Activated CD4-positive, CD25-positive, alpha-beta regulatory T cell treated with anti-CD3 and anti-CD28 coated beads, Interleukin-2, amount 50 U/mL, for 24 hours (primary cell): ENCODE data around the gene RALGAPA2.

Experiments used
- ATAC-seq, 2 donors: fragments of 150-1000 bp; cut with Tn5 transposase; one replicate each; pipeline ENCODE4 v1.10.0; 2021; ENCODE audit warnings: mild to moderate bottlenecking in 1 of 2, moderate library complexity in 1 of 2

Gene RALGAPA2

DNA sequence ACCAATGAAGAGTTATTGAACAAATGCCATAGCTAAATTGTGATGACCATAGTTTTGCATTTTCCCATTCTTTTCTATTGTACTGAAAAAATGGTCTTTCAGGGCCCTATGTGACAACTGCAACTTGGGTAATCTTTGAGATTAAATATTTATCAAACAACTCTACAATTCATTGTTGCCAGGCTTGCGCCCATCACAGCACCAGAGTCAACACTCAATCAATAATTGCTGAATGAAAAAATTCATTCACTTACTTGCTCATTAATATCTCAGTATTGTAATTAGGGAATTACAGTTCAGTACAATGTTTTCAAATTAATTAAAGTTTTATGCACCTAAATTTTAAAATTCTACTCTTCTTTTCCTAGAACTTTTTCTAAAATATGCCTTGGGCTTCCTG is 7.7 kb upstream of the RALGAPA2 start:
- no peak for ATAC-seq

DNA sequence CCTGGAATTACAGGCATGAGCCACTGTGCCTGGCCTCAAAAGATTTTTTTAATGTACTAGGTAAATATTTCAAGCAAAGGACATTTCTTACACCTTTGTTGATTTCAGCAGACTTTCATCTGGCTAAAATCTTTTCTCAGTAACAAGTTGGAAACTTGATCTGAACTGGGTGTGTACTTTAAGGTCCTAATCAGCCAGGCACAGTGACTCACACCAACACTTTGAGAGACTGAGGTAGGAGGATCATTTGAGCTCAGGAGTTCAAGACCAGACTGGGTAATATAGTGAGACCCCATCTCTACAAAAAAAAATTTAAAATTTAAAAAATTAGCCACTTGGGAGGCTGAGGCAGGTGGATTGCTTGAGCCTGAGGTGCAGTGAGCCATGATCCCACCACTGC is 7.0 kb upstream of the RALGAPA2 start:
- ATAC-seq, result no peak

DNA sequence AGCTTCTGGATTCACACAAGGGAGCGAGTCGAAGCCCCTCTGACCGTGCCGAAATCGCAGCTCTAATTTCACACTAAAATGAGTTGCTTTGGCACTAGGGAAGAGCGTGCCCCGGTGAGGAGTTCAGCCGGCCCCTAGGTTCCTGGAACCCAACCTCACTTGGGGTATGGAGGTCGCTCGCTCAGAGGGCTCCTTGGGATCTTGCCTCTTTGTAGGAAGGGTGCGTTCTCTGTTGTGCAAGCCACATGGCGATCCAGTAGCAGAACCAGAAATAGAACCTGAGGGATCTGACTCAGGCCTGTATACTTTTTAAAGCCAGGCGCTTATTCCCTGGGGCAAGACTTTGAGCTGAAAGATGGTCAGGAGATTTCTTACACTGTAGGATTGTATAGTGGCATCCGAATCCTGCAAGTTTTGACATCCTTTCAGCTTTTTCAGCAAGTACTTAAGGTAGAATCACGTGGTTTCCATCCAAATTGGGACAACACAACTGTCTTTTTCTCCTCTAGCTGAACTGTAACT is 861 bp upstream of the RALGAPA2 start:
- ATAC-seq, result no peak

DNA sequence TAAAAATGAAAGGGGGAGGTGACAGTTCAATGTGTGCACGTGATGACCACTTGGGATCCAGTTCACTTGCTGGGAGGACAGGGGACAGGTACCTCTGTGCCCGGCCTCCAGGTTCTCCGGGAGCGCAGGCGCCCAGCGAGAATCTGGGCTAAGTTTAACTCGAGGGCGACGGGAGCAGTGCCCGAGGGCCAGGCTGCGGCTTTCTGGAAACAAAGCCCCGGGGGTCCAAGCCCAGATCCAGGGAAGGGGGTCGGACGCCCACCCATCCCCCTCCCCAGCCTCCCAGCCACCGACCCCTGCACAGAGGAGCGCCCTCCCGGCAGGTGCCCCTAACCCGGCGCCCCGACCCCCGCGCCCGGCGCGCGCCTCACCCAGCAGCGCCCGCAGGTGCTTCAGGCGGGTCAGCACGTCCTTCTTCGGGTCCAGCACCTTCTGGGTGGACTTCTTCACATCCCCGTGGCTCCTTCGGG is 405 bp downstream of the RALGAPA2 start:
- no peak for ATAC-seq

DNA sequence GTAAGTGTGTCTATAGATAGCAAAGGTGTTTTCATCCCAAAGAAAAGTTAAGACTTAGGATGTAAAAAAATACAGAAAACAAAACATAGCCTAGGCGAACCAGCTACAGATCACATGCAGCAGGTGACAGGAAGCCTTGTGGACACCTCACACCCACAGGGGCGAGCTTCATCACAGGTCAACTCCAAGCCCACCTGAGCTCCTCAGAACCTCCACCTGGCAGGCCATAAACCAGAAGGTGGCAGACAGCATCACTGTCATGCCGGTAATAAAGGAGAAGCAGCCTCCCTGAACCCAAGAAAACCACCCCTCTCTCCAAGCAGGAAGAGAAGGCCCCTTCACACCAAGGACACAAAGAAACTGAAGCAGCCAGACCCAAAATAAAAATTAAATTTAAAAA is 1.0 kb downstream of the RALGAPA2 start:
- no peak for ATAC-seq

DNA sequence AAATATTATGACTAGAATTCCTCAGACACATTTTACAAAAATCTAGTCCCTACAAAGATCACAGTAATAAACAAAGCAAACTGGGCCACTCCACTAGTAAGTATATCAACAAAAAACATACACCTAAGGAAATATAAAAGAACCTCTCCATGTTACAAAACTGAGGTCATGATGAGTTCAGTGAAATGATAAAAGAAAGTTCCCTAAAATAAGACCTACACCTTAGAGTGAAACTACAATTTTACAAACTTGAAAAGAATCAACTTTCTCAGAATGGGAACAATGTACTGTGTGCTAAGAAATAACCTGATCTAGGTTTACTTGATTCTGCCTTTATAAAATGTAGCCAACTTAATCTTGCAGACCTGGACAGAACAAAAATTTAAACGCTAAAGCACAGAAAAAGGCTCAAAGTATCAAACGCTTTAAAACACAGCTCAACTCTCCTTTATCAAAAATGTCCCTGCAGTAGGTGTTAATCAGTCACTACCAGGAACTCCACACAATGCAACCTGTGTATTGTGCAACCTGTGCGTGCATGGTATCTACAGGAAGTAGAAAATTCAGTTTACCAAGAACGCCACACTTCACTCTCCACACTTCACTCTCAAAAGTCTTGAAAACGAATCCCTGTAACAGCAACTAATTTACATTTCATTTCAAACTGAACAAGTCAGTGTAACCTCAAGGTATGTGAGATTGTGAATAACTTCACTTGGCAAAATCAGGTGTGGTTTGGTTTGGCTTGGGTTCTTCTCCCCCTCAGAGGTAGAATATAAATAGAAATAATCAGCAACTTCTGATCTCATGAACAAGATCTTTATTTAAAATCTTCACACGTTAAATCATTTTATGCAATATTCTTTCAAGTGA is 1.8 kb downstream of the RALGAPA2 start:
- peak; percentile 8 for ATAC-seq

DNA sequence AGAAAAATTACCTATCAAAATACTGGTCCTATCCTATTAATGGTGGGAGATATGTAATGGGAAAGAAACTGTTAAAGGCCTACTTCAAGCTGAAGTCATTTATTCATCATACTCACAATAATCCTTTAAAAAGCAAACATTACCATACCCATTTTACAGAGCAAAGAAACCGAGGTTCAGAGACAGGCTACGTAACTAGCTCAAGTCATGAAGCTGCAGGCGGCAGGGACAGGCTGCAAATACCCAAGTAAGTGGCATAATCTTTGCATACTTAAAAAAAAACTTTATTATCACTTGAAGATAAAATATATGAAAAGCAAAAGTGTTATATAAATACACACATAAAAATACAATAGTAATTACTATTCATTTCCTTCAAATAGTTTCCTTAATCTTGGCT is 2.6 kb downstream of the RALGAPA2 start:
- no peak for ATAC-seq

DNA sequence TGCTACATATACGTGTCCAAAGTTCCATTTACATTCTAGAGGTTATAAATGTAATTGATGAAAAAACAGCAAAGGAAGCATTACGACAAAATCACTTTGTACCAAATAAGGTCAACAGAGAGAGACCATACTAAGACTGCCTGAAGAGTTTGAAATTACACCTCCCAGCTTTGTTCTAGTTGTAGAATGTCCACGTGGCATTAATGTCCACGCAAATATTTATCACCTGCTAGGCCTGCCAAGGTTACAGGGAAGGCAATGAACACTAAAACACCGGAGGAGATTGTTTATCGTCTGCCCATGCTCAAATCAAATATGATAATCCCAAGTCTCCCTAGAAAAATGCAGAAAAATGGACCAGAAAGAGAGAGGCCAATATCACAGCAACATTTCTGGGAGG is 6.2 kb downstream of the RALGAPA2 start:
- no peak for ATAC-seq

DNA sequence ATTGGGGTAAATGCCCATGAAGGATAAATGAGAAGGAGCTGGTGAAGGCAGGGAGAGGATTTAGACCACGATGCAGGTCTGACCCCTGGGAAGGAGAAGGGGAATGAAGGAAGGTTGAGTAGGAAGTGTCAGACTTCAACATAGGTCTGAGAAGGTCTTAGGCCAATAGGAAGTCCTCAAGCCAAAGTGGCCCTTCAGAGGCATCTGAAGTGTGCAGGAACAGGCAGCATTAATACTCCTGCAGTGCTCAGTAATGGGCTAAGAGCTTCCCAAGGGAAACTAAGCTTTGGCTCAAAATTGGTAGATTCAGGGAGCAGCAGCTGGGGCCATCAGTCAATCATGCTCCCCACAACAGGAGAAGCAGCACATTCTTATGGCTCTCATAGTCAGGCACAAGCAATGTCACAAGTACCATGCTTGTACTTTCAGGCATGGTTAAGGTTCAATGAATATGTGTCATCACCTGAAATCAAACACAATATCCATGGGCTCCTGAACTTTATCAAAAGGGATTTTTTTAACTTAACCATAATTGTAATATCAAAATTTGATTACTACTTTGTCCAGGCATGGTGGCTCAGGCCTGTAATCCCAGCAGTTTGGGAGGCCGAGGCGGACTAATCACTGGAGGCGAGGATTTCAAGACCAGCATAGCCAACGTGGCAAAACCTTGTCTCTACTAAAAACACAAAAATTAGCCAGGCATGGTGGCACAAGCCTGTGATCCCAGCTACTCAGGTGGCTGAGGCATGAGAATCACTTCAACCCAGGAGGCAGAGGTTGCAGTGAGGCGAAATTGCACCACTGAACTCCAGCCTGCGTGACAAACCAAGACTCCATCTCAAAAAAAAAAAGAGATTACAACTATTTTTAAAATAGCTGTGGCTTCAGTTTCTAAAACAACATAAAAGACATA is 9.9 kb downstream of the RALGAPA2 start:
- ATAC-seq, result no peak

DNA sequence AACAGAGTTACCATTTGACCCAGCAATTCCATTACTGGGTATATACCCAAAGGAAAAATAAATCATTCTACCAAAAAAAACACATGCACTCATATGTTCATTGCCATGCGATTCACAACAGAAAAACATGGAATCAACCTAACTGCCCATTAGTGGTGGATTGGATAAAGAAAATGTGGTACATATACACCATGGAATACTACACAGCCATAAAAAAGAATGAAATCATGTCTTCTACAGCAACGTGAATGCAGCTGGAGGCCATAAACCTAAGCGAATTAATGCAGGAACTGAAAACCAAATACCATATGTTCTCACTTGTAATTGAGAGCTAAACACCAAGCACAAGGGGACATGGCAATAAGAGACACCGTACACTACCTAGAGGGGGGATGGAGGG is 12.5 kb downstream of the RALGAPA2 start:
- no peak for ATAC-seq

DNA sequence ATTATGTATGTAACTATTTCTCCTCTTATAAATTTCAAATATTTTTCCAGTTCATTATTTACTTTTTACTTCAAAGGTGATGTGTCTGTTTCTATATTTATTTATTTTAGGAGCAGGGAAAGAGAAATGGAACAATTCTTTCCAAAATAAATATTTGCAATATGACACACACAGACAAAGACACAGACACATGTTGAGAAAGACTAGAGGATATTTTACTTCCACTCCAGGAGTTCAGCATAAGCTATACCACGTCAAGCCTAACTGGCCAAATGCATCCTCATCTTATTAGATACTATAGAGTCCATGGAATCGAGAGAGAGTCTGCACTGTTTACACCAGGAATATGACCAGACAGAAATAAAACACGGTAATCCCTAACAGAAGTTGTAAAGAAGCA is 13.3 kb downstream of the RALGAPA2 start:
- no peak for ATAC-seq

DNA sequence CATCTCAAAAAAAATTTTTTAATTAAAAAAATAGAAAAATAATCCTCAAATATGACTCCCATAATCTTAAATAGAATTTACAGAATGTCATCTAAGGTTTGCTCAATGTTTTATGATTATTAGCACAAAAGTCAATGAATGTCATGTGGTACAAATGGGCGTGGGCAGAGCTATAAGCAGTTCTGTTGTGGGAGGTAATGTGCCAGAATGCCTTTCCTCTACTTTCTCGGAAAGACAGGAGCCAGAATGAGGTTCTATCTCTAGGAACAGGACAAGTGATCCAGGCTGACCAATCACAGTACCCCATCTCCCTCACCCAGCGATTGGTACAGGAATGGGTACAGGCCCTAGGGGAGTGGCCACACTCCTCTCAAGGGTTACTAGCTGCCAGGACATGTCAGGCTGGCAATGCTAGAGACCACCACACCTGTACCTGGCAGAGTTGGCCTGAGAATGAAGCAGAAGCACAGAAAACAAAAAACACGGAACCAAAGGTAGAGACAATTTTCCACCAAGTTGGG is 15.1 kb downstream of the RALGAPA2 start:
- no peak for ATAC-seq

DNA sequence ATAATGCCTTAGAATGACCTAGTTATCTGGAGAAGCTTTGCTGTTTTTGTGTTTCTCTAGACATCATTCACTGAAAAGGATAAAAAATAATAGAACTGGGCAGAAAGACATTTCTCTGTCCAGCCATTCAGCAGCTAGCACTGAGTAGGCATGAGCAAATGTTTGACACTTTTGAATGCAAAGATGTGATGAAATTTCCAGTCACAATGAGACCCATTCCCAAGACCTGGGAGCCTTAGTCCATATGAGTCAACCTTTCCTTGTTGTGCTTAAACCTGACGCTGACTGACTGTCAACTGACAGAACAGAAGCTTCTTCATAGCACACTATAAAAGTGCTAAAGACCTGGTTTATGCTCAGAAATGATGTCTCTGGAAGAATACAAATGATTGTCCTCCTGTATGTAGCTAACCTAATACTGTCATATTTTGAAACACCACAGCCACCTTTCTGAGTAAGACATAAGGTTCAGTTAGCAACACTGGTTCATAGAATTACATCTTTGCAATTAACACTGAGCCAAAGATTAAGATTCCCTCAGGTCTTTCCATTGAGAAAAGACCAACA is 17.1 kb downstream of the RALGAPA2 start:
- no peak for ATAC-seq

DNA sequence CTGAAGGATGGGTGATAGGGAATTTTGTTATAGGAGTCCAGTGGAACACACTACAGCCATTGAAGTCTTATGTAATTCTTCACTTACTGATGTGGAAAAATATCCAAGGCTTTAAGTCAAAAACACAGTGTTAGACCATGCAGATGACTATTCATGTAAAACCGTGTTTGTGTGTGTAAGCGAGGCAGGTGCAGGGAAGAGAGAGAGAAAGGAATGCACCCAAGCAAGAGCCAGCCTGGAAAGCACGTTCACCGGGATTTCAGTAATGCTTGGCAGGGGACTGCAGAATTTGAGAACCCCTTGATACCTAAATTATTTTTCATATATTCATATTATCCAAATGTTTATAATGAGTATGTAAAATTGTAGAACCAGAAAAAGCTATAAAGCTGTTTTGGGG is 17.9 kb downstream of the RALGAPA2 start:
- no peak for ATAC-seq

DNA sequence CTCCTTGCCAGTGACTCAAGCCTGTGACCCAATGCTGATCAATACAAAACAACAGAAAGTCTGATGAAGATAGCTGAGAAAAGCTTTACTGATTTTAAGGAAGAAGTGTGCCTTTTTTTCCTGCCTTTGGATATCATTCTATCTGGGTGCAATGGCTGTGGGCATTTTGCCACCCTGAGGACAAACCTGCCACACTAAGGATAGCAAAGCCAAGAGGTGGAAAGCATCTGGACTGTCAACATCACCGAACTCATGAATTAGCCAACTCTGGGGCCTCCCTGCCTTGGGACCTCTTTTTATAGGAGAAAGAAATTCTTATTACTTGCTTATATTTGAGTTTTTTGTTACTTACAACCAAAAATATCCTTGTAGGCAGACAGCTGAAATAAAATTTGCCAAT is 19.9 kb downstream of the RALGAPA2 start:
- ATAC-seq, result no peak

DNA sequence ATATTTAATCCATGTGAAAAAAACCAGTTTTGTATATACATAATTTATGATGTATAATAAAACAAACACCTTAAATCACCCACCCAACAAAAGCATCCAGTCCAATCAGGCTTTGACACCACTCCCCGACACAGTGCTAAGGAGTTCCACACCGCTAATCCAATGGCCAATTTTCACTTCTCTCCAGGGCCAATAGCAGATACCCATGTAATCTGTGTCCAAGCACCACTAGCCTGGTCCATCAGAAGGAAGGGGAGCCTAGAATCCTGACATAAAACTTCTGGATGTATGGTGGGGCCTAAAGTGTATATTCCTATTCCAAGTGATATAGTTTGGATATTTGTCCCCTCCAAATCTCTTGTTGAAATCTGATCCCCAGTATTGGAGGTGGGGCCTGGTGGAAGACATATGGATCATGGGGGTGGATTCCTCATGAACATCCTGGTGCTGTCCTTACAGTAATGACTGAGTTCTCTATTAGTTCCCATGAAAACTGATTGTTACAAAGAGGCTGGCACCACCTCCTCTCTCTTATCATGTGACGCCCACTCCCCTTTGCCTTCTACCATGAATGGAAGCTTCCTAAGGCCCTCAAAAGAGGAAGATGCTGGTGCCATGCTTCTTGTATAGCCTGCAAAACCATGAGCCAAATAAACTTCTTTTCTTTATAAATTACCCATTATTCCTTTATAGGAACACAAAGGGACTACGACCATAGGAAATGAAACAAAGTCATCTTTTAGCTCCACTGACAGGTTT is 20.8 kb downstream of the RALGAPA2 start:
- ATAC-seq, result no peak

DNA sequence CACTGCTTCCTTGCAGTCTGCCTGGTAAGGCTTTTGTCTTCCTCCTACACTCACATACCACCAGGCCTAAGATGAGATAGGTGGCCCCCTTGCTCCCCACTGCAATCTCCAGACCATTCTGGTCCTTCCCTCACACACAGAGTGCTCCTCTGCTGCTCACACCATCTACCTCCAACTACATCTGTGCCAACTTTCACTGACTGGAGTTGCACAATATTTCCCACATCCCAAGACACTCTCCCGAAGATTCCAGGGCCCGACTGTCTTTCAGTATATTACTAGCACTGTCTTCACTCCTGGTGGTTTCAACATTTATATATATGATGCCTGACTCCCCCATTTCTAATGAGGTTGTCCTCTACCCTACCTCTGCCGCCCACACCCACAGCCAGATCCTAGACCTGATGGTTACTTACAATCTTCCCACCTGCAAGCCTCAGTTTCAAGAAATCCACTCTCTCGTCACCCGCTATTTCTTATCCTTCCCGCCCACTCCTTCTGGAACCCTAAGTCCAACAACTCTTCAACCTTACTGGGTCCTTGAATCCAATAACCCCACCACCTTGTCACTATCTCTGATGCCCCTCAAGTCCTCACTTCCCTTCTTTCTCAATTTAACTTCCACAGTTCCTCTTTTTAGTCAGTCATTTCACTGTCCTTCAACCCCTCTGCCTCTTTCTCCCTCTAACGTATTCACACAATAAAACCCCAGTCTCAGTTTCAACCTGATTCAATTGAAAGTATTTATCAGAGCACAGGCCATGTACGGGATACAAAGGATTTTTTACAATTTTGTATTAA is 21.6 kb downstream of the RALGAPA2 start:
- no peak for ATAC-seq

DNA sequence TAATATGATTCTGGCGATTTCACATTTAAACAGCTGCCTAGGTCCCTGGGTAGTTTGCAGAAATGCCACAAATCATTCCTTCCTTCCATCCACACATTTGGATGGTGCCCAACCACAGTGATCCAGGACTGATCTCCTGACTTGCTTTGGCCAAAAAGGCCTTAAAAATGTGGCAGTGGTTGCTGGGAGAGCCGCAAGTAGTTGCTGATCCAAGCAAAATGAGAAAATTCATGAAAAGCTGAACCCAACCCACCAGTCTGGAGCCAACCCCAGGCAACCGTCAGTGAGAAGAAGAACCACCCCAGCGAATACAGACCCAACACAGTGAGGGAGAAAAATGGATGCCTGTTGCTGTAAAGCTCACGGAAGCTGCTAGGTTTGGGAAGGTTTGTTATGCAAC is 25.1 kb downstream of the RALGAPA2 start:
- no peak for ATAC-seq

DNA sequence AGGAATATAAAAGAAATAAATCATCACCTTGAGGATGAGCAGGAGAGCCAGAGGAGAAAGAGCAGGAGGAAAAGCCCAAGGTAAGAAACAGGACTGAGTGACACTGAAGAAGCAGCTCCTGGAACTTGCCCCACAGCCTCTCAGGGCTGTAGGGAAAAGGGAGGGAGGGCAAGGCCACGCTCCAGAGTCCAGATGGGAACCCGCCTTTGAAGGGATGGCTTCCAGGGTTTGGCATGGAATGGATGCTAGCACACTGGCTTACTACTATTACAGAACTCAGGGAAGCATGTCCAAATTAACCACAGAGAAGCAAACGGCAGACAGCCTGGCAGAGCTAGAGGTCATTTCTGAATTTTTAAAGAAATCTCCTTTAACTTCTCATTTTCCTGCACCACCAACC is 26.8 kb downstream of the RALGAPA2 start:
- no peak for ATAC-seq

DNA sequence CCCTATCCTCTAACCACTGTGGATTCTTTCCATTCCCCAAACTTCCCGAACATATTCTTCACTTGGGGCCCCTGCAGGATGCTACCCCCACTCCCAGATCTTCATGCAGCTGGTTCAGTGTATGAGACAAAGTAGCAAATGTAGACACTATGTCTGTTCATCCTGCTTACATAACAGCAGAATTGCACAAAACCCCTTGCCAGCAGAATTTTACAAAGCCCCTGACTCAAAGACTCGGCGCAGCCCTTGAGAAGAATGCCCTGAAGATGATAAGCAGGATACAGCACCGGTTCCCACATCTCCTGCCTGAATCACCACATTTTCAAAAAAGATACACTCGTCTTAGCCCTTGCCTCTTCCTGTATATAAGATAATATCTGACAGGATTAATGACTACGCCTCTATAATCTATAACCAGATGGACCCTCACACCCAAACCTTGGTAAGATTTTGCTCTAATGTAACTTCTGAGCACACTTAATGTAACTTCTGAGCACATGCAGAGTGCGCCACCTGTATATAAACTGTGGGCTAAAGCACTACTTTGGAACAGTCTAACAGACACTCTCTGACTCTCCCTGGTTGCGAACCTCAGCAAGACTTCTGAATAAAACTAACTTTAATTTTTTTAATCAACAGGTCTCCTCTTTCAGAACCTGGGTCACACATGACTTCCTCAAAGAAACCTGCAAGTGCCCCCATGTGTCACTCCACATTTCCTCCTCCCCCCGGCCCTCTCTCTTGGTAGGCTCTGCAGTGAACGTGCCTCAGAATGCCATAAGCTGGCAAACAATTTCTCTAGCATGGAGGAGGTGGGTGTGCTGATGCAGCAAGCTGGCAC is 28.7 kb downstream of the RALGAPA2 start:
- ATAC-seq, result no peak
